HT-29 (cell line): ENCODE measurements around the gene FRMD1. TPM values are rescaled to one million over a fixed set of nuclear protein-coding genes. Genes with fewer than 3 reads are reported as not detected.
"Not testable (repeated sequence)": the region's sequence is repeated elsewhere in the genome, so short reads cannot be mapped to it uniquely, and the experiment has no call there.

ENCODE experiments used
- DNase-seq: peaks from one replicate; pipeline ENCODE4 v3.0.0-alpha.2; 2015; ENCODE audit warnings: low spot score
- total RNA-seq: library from RNA; depleted of rRNA; stranded (reverse); fragments of >200 nt; shearing (Covaris generic); gene quantifications from 2 replicates; pipeline ENCODE4 v1.2.3, GENCODE V29; 2014

The FRMD1 gene
- total RNA-seq, 1 experiment from 2014 or later, result not detected

DNA sequence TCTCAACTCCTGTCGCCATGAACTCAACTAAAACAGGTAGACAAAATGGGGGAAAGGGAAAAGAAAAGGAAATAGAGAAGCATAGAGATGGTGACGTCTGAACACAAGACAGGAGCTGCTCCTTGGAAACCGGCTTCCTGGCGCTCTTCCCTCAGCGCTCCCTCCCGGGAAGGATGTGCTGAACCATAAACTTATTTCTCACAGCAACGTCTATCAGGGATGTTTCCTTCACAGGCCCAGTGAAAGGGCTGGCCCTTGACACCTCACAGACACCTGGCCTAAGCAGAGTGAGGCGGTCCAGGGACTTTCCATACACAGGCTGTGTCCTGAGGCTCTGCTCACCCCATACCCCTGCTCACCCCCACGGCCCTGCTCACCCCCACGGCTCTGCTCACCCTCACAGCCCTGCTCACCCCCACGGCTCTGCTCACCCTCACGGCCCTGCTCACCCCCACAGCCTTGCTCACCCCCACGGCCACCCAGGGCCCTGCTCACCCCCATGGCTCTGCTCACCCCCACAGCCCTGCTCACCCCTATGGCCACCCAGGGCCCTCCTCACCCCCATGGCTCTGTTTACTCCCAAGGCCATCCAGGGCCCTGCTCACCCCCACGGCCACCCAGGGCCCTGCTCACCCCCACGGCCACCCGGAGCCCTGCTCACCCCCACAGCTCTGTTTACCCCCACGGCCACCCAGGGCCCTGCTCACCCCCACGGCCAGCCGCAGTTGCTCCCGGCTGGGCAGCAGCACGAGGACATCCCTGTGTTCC, 653 bp downstream of the FRMD1 start:
- no peak for DNase-seq

GRCh38 chr6:168077401-168077800, 1.6 kb downstream of the FRMD1 start:
- DNase-seq, result not testable (repeated sequence)

DNA sequence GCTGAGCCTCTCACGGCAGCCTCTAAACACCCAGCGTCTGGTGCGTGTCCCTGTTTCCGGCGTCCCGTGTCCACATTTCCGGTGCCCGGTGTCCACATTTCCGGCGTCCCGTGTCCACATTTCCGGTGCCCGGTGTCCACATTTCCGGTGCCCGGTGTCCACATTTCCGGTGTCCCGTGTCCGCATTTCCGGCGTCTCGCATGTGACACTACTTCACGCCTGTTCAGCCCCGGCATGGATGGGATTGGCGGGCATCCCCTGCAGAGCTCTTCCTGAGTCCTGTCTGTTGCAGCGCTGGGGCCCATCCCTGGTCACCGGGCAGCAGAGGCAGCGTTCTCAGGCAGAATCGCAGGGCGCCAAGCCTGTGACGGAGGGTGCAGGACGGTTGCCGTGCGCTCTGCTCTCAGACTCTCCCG, 3.2 kb downstream of the FRMD1 start:
- DNase-seq, result no peak

DNA sequence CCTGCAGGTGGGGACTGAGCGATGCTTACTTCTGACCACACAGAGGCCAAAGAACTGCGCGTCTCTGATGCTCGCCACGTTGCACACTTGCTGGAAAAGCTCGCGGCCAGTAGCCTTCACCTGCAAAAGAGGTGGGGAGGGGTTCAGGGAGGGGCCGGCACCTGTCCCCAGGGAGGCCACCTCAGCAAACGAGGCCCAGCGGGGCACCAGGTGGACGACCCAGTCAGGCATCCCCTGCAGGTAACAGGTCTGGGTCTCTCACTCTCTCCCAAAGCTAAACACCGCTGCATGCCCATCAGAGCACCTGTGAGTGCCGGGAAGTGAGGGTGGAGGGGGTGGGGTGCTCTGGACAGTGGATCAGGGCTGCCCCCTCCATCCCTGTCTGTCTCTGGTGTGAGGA, 3.8 kb downstream of the FRMD1 start:
- no peak for DNase-seq

- no peak for DNase-seq
Observed at GRCh38 chr6:168073937-168074730, 4.9 kb downstream of the FRMD1 start.

DNA sequence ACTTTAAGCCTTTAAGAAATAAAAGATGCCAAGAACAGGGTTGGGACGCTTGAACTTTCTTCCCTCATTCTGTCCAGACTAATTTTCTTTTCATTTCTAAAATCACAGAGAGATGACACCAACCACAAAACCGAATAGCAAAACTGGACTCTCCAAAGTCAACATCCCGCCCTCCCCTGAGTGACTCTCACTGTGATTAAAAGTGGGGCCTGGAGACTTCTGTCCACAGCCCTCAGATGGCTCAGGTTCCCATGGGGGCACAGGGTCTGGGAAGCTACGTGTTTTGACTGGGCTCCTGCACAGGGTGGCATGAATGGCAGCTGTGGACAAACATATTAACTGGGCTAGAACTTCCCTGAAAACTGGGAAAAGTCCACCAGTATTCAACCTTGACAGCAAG, 6.3 kb downstream of the FRMD1 start:
- no peak for DNase-seq

DNA sequence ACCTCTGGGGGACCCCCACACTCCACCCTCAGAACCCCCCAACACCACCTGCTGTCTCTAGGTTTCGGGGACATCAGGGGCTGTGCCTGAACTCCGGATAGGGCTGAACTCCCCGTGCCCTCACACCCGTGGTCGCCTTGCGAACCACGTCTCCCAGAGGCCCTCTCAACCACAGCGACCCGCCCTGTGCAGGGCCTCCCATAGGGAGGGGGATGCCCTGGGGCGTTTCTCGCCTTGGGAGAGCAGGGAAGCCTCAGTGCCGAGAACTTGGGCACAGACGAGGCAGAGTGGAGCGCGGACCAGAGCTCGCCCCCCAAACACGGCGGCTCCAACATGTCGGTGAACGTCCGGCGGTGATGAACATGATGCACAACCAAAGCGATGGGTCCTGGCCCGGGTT, 6.8 kb downstream of the FRMD1 start:
- DNase-seq, result no peak

DNA sequence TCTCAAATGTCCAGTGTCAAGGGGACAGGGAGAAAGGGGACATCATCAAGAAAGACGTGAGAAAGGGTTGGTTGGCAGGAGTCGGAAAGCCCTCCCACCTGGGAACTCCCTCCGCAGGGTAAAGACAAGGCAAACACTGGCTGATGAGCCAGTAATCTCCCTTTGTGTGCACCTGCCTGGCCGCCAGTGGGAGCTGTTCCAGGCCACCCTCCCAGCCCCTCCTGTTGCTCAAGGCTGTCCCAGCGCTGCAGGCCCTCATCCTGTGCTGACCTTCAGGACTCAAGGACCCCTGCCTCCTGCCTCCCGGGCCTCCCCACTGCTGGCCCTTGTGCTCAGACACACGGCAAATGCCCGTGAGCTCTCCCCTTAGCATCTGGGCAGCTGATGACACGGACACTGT, 7.4 kb downstream of the FRMD1 start:
- DNase-seq, result peak; percentile 32

GRCh38 chr6:168070804-168071203, 8.2 kb downstream of the FRMD1 start:
- no peak for DNase-seq

GRCh38 chr6:168067081-168067759, 11.8 kb downstream of the FRMD1 start:
- no peak for DNase-seq

GRCh38 chr6:168064226-168064807, 14.7 kb downstream of the FRMD1 start:
- DNase-seq, result no peak

GRCh38 chr6:168063431-168063830, 15.6 kb downstream of the FRMD1 start:
- DNase-seq, result no peak

DNA sequence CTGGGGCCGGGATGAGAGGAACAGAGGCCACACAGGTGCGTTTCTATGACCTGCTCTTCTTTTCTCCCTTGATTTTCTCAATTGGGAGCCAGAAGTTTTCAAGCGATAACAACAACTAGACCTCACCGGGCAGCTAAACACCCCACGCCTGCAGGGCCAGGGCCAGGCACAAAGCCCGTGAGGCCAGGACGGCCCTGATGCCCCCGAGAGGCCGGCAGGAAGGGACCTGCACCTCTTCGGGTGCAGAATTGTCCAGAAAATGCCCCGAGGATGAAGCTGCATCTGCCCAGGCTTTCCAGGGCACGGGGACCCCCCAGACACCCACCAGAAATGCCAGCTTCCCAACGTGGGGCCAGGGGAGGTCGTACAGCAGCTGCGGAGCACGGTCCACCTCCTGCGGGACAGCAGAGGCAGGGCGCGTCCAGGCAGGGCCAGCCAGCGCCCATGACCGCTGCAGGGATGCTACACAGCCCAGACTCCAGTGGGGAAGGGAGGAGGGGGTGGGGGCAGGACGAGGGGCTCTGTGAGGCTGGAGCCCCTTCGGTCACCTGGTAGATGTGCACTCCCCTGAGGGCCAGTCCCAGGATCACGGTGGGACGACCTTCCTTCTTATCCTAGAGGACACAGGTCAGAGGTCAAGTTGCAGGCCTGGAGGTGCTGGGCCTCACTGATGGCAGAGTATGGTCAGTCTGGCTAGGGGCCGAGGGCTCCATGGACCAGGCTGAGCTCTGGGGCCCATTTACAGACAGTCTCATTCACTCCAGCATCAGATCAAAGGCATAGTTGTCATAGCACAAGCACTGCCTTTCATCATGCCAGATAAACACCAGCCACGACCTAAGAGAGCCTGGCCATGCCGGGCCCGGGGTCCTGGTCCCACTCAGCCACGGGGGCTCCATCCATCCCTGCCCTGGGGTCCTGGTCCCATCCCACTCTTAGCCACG, 16.4 kb downstream of the FRMD1 start:
- no peak for DNase-seq

DNA sequence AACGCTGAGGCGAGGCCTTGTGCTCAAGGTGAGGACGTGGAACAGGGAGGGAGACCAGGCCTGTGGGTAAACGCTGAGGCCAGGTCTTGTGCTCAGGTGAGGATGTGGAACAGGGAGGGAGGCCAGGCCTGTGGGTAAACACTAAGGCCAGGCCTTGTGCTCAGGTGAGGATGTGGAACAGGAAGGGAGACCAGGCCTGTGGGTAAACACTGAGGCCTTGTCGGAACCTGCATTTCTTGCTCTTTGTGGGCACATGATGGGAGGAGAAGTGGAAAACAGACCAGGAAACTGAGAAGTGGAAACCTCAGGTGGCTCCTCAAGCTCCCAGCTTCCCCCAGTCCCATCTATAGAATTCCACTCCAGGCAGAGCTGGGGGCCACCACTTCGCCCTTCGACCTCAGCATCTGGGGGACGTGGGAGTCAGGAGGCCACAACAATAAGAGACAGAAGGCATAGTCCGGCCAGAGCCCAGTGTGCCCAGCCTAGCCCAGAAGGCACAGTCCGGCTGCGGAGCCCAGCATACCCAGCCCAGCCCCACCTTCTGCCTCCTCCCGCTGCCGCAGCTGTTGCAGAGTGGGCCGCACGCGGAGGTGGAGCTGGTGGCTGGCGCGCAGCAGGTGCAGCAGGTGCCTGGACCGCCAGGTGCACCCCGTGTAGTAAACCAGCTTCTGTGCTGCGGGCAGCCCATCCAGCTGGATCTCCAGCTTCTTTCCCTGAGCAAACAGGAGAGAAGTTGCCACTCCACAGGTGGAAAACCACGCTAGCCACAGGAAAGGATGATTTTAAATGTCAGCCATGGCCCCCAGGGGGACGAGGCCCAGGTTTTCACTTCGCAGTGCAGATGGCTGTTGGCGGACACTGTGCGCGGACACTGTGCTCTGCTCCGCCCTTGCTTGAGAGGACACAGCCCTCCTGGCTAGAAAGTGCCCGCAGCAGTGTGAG, 17.5 kb downstream of the FRMD1 start:
- DNase-seq, result no peak

DNA sequence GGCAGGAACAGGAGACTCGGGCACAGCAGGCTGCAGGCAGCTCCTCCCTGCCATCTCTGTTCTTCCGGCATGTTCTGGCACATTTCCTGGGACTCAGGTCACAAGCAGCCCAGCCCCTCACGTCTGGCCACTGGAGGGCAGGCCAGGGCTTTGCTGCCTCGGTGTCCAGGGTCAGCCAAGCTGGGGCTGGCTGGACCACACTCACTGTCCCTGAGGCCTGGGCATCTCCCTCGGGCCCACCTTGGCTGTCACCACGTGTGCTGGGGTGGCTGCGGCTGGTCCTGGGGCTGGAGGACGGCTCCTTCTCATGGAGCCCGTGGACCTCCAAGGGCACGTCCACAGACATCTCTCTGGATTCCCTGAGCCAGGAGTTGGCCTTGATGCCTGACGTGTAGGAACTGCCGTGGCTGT, 18.5 kb downstream of the FRMD1 start:
- peak; percentile 77 for DNase-seq

DNA sequence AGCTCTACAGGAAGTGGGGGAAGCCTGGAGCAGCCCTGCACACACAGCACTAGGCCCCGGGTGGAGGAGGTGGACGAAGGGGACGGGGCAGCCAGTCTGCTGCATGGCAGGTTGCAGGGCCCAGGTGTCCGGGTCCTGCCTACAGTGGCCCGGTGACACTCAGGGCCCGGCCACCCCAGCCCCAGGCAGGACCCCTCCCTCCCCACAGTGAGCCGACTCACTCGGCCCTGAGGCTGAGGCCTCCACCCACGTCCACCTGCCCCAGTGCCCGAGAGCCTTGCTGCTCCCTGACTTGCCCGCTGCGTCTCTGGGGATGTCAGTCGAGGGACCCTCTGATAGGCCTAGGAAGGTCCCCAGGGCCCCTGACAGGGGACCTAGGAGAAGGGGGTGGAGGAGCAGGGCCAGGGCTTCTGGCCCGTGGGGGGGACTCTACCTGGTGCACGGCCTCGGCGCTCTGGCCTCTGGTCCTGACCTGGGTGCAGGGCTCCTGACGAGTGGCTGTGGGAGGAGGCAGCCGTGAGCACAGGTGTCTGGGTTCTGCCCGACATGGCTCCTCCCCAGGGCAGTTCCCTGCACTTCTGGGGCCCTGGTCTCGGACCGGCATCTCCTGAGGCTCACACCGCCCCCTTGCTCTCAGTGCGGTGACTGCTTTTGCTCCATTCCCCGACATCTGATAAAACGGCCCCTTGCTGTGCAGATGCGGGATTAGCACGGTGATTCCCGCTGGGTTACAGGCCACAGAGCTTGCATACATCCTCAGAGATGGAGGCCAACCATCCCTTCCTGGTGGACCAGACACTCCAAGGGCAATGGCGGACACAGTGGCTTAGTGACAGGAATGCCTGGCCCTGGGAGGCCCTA, 20.1 kb downstream of the FRMD1 start:
- no peak for DNase-seq

DNA sequence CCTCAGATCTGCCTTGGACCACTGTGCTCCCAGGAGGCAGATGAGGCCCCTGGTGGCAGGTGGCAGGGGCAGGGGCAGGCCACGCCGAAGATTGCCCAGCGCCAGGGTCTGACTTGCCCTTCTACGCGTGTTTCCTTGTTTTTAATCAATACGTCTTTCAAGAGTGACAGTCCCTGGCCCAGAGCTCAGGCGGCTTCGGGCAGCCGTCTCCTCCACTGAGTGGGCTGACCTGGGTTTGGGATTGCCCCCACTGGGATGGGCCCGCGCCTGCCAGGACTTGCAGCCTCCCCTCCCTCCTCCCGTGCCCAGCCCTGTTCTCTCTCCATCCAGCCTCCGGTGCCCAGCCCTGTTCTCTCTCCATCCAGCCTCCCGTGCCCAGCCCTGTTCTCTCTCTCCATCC, 21.2 kb downstream of the FRMD1 start:
- DNase-seq, result no peak

DNA sequence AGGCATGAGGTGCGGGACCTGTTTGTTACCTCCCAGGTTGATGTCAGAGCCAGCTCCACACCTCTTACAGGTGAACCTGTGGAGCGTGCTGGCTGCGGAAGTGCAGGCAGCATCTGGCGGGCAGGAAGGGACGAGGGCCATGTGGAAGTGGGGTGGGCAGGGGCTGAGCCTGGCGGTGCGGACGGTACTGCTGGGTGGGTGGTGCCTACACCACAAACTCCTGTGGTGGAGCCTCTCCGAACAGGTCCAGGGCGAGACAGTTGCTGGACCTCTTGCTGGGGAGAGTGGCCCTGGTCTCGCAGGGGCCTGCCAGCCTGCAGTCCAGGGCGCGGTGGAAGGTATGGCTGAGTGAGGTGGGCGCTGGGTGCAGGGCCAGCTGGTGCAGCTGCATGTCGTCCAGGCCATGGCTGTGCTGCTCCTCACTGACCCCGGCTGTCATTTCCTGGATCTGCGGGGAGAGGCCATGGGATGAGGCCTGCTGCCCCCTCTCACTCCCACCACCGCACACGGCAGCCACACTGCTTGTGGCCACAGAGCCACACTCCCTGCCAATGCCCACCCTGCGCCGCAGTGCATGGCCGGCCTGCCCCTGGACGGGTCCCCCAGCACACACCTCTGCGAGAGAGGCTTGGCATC, 22.0 kb downstream of the FRMD1 start:
- DNase-seq, result no peak
